GM21390 (cell line): Measurements from ENCODE around the gene MAD1L1.

Experiments used
- ATAC-seq: cut with Tn5 transposase; IDR thresholded peaks from one replicate; pipeline ENCODE4 v1.9.1; 2021; ENCODE audit not compliant: unreplicated experiment

The MAD1L1 gene

GRCh38 chr7:1965579-1966294 is 267.0 kb downstream of the MAD1L1 start:
- ATAC-seq, result no peak

- ATAC-seq, result no peak
Measured at GRCh38 chr7:1964913-1965578, 267.7 kb downstream of the MAD1L1 start.

GRCh38 chr7:1964211-1964912 is 268.4 kb downstream of the MAD1L1 start:
- ATAC-seq, result no peak

- no peak for ATAC-seq
Measured at GRCh38 chr7:1963575-1963974, 269.2 kb downstream of the MAD1L1 start.

- ATAC-seq, result no peak
Measured at GRCh38 chr7:1961701-1962276, 271.0 kb downstream of the MAD1L1 start.

- no peak for ATAC-seq
Measured at GRCh38 chr7:1959305-1959704, 273.4 kb downstream of the MAD1L1 start.

GRCh38 chr7:1957471-1958225 is 275.1 kb downstream of the MAD1L1 start:
- no peak for ATAC-seq

- no peak for ATAC-seq
Measured at GRCh38 chr7:1956611-1957470, 275.9 kb downstream of the MAD1L1 start.

- no peak for ATAC-seq
Measured at GRCh38 chr7:1956141-1956540, 276.6 kb downstream of the MAD1L1 start.

GRCh38 chr7:1954366-1955004 is 278.3 kb downstream of the MAD1L1 start:
- ATAC-seq, result no peak

- ATAC-seq, result no peak
Measured at GRCh38 chr7:1953199-1954190, 279.2 kb downstream of the MAD1L1 start.

- ATAC-seq, result no peak
Measured at GRCh38 chr7:1952781-1953180, 280.0 kb downstream of the MAD1L1 start.

GRCh38 chr7:1952169-1952760 is 280.5 kb downstream of the MAD1L1 start:
- ATAC-seq, result no peak

- no peak for ATAC-seq
Measured at GRCh38 chr7:1951600-1951999, 281.1 kb downstream of the MAD1L1 start.

- ATAC-seq, result no peak
Measured at GRCh38 chr7:1951159-1951536, 281.6 kb downstream of the MAD1L1 start.

GRCh38 chr7:1950452-1951158 is 282.1 kb downstream of the MAD1L1 start:
- no peak for ATAC-seq

GRCh38 chr7:1950066-1950451 is 282.7 kb downstream of the MAD1L1 start:
- no peak for ATAC-seq
